Spleen (tissue), 11 donors: ENCODE results near the gene LPP. TPM values are rescaled to one million over a fixed set of nuclear protein-coding genes. Genes with fewer than 3 reads are reported as not detected.
A peak's percentile ranks its signal among the peaks of the same experiment; 100 is the strongest.

Experiments used
- DNase-seq: peaks from one replicate; pipeline ENCODE4 v3.0.0-alpha.2; 2020
- H3K27ac ChIP-seq, 8 donors: fragments of 200-600 bp; sonication (generic) in 7 of 8; 1 replicate in 4 of 8; 2 replicates in 4 of 8; pipeline versions ENCODE4 v1.5.0 to v1.8.0; 2016 to 2021; ENCODE audit warnings: inconsistent platforms in 4 of 8, mild to moderate bottlenecking in 4 of 8, moderate library complexity in 1 of 8
- H3K27me3 ChIP-seq, 7 donors: fragments of 200-600 bp; sonication (generic) in 6 of 7; replicated peaks in 1 of 7; 1 replicate in 4 of 7; 2 replicates in 3 of 7; pipeline versions ENCODE4 v1.5.0 to v1.8.0; 2016 to 2021; ENCODE audit warnings: inconsistent platforms in 3 of 7, mild to moderate bottlenecking in 1 of 7
- H3K36me3 ChIP-seq, 6 donors: fragments of 200-600 bp; sonication (generic) in 5 of 6; 1 replicate in 4 of 6; 2 replicates in 2 of 6; pipeline versions ENCODE4 v1.5.0 to v1.8.0; 2016 to 2021; ENCODE audit warnings: inconsistent platforms in 2 of 6
- H3K4me1 ChIP-seq, 6 donors: fragments of 200-600 bp; sonication (generic) in 5 of 6; 1 replicate in 3 of 6; 2 replicates in 3 of 6; pipeline versions ENCODE4 v1.5.0 to v1.8.0; 2016 to 2021; ENCODE audit warnings: inconsistent platforms in 3 of 6
- H3K4me3 ChIP-seq, 8 donors: fragments of 200-600 bp; sonication (generic) in 7 of 8; 1 replicate in 4 of 8; 2 replicates in 4 of 8; pipeline versions ENCODE4 v1.5.0 to v1.8.0; 2016 to 2021; ENCODE audit warnings: inconsistent platforms in 4 of 8, mild to moderate bottlenecking in 4 of 8, moderate library complexity in 2 of 8
- H3K9me3 ChIP-seq, 8 donors: fragments of 200-600 bp; sonication (generic) in 7 of 8; 1 replicate in 4 of 8; 2 replicates in 4 of 8; pipeline versions ENCODE4 v1.5.0 to v1.8.0; 2016 to 2021; ENCODE audit warnings: inconsistent platforms in 4 of 8
- POLR2A ChIP-seq, 3 donors: fragments of 450-650 bp; IDR thresholded peaks; one replicate each; pipeline ENCODE4 v1.5.1; 2017; ENCODE audit warnings: antibody characterized with exemption in 3 of 3, mild to moderate bottlenecking in 1 of 3
- POLR2AphosphoS5 ChIP-seq, 3 donors: sonication (generic); formaldehyde crosslinking; IDR thresholded peaks; one replicate each; pipeline ENCODE4 v1.5.1; 2017; ENCODE audit warnings: antibody characterized with exemption in 3 of 3
- WGBS, 5 donors: extraction: QIAGEN DNeasy Blood & Tissue Kit in 3 of 5; methylation state at CpG; one replicate each; pipeline versions ENCODE4 v1.1.5 to v1.1.7; 2013 to 2018; 5-methylcytosine and 5-hydroxymethylcytosine counted together
- intact Hi-C: fragments of 100-400 bp; cut with DNase I; formaldehyde crosslinking; loops from one replicate; pipeline ENCODE4 v1.15.0; 2023; ENCODE audit warnings: low total_unique reads
- polyA plus RNA-seq, 3 donors: library from polyadenylated mRNA; stranded (reverse); fragments of 200-250 nt; gene quantifications; one replicate each; pipeline ENCODE4 v1.2.1, GENCODE V29; 2013
- total RNA-seq, 7 donors: library from RNA; depleted of rRNA in 3 of 7; stranded (reverse); fragments of >200 nt in 3 of 7; fragmentation: NEBNext Ultra II Directional in 4 of 7; extraction: Animal tissue kit (Norgen Biotek cat#: 25700) in 4 of 7; gene quantifications; one replicate each; pipeline versions ENCODE4 v1.1.0 to v1.2.1, GENCODE V29; 2016 to 2021
- TF ChIP-seq, protein P1 (sequence below), 11 experiments: fragments of 200-600 bp in 7 of 11; fragments of 450-650 bp in 4 of 11; sonication (generic) in 4 of 11; IDR thresholded peaks in 8 of 11; conservative IDR thresholded peaks in 3 of 11; 1 replicate in 7 of 11; 2 replicates in 4 of 11; pipeline versions ENCODE4 v1.4.0 to v1.8.0; 2016 to 2021; ENCODE audit warnings: antibody characterized with exemption in 11 of 11, inconsistent platforms in 4 of 11, mild to moderate bottlenecking in 1 of 11
- donor health status: healthy with polysubstance abuse.
- donor health status: DM: no; HTN: no; CAD: no; lungs with moderate emphysema.
- donor health status: DM: no; HTN: no; CAD: no.
- donor health status: Bipolar disorder and iron deficiency.
- donor health status: healthy.
- donor health status: DM: no; HTN: no; CAD: no.
- donor health status: DM: yes; HTN: yes; CAD: no.

Gene LPP
- total and polyA plus RNA-seq, 10 donors = 2.4 to 270 (median 156) TPM

- WGBS, 5 donors = 93 to 96% (median 95%) methylated on average over 6 of the region's 6 CpGs
- TF ChIP-seq, protein P1, sequence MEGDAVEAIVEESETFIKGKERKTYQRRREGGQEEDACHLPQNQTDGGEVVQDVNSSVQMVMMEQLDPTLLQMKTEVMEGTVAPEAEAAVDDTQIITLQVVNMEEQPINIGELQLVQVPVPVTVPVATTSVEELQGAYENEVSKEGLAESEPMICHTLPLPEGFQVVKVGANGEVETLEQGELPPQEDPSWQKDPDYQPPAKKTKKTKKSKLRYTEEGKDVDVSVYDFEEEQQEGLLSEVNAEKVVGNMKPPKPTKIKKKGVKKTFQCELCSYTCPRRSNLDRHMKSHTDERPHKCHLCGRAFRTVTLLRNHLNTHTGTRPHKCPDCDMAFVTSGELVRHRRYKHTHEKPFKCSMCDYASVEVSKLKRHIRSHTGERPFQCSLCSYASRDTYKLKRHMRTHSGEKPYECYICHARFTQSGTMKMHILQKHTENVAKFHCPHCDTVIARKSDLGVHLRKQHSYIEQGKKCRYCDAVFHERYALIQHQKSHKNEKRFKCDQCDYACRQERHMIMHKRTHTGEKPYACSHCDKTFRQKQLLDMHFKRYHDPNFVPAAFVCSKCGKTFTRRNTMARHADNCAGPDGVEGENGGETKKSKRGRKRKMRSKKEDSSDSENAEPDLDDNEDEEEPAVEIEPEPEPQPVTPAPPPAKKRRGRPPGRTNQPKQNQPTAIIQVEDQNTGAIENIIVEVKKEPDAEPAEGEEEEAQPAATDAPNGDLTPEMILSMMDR (IDR thresholded peaks at IDR 0.05 in 8 of 11, conservative IDR thresholded peaks at IDR 0.05 in 3 of 11) = no peak
- TF ChIP-seq POLR2AphosphoS5 (IDR thresholded peaks at IDR 0.05) = no peak
- TF ChIP-seq POLR2A (IDR thresholded peaks at IDR 0.05) = no peak
- no peaks in the 10 kb centered on the region for H3K9me3 ChIP-seq
- no peak for DNase-seq
- H3K4me1 ChIP-seq = peaks cover 0 to 21% (median 5%) of the 10 kb centered on the region in 6 donors
- intact Hi-C loops = no loop called here
- H3K27ac ChIP-seq = no peak overlapping the region
- H3K36me3 ChIP-seq = no peaks in the 10 kb centered on the region
- H3K27me3 ChIP-seq = no peaks in the 10 kb centered on the region
- H3K4me3 ChIP-seq = no peak overlapping the region
These were observed 311.4 kb downstream of the LPP start for GRCh38 chr3:188465311-188465710.

DNA sequence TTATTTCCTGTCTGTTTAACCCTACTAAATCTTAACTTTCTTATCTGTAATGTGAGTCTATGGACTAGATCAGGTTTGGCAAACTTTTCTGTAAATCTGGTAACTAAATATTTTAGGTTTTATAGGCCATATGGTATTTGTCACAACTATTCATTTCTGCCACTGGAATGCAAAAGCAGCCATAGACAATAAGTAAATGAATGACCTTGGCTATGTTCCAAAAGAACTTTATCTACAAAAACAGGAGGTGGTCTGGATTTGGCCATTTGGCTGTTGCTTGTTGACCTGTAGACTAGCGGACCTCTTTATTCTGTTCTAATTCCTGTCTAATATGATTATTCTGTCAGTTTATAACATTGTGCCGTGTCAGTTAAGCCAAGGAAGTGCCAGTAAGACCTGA lies 314.2 kb downstream of the LPP start:
- WGBS, 5 donors = 41 to 76% (median 68%) methylated on average over 2 of the region's 2 CpGs
- Histone ChIP-seq H3K4me3 (no peak overlapping the region), H3K27me3 (no peaks in the 10 kb centered on the region), H3K36me3 (no peaks in the 10 kb centered on the region), H3K9me3 (no peaks in the 10 kb centered on the region), H3K4me1 (peaks cover 0 to 21% (median 7%) of the 10 kb centered on the region in 6 donors), H3K27ac (peak overlapping the region in 6 of 8 donors; percentile 1 to 68 (median 50))
- intact Hi-C loops = no loop called here
- TF ChIP-seq POLR2AphosphoS5 (IDR thresholded peaks at IDR 0.05) = no peak
- no peak for TF ChIP-seq POLR2A (IDR thresholded peaks at IDR 0.05)
- TF ChIP-seq, protein P1 (IDR thresholded peaks at IDR 0.05 in 8 of 11, conservative IDR thresholded peaks at IDR 0.05 in 3 of 11) = no peak
- DNase-seq = no peak

GRCh38 chr3:188468662-188469061 lies 314.7 kb downstream of the LPP start:
- no peaks in the 10 kb centered on the region for H3K27me3 ChIP-seq
- 61 to 69% (median 64%) methylated on average over 3 of the region's 3 CpGs for WGBS, 5 donors
- H3K27ac ChIP-seq = peak overlapping the region in 6 of 8 donors; percentile 1 to 68 (median 50)
- DNase-seq = no peak
- no peaks in the 10 kb centered on the region for H3K9me3 ChIP-seq
- TF ChIP-seq POLR2A (IDR thresholded peaks at IDR 0.05) (no peak), POLR2AphosphoS5 (IDR thresholded peaks at IDR 0.05) (no peak)
- TF ChIP-seq, protein P1 (IDR thresholded peaks at IDR 0.05 in 8 of 11, conservative IDR thresholded peaks at IDR 0.05 in 3 of 11) = no peak
- no peaks in the 10 kb centered on the region for H3K36me3 ChIP-seq
- intact Hi-C loops = no loop called here
- H3K4me1 ChIP-seq = peaks cover 0 to 21% (median 7%) of the 10 kb centered on the region in 6 donors
- H3K4me3 ChIP-seq = no peak overlapping the region

- intact Hi-C loops = no loop called here
- TF ChIP-seq POLR2AphosphoS5 (IDR thresholded peaks at IDR 0.05) = peak in 1 of 3 donors; percentile 57
- TF ChIP-seq, protein P1 (IDR thresholded peaks at IDR 0.05 in 8 of 11, conservative IDR thresholded peaks at IDR 0.05 in 3 of 11) = no peak
- Histone ChIP-seq H3K4me1 (peaks cover 0 to 21% (median 7%) of the 10 kb centered on the region in 6 donors), H3K27ac (peak overlapping the region in 5 of 8 donors; percentile 1 to 68 (median 52)), H3K4me3 (no peak overlapping the region), H3K27me3 (no peaks in the 10 kb centered on the region), H3K36me3 (no peaks in the 10 kb centered on the region), H3K9me3 (no peaks in the 10 kb centered on the region)
- DNase-seq = no peak
- 72 to 85% (median 81%) methylated on average over 10 of the region's 10 CpGs for WGBS, 5 donors
These were observed 315.4 kb downstream of the LPP start for GRCh38 chr3:188469228-188469885.
